ENCODE data around the gene TMEM269. TPM values are rescaled to one million over a fixed set of nuclear protein-coding genes. Genes with fewer than 3 reads are reported as not detected.

The TMEM269 gene
- polyA plus RNA-seq, 3 donors: 0.07 TPM; not detected in 2

GRCh38 chr1:42768172-42768571, 16.6 kb upstream of the TMEM269 start:
- WGBS (ENCODE audit: insufficient coverage): no CpG with 5 or more reads among the region's 2 CpGs
- Histone ChIP-seq H2AFZ (ENCODE audit: insufficient read depth, low read depth, low read length, poor library complexity, severe bottlenecking) (peak overlapping the region; percentile 94), H3K79me2 (ENCODE audit: insufficient read depth, low read length) (peaks cover 85% of the 10 kb centered on the region), H3K4me3 (replicated peaks in 1 of 3; ENCODE audit: low read depth in 2 of 3, low read length in 3 of 3) (peak overlapping the region in 1 of 3 experiments; percentile 87), H4K20me1 (ENCODE audit: insufficient read depth, low read length) (peaks cover 12% of the 10 kb centered on the region), H3K27me3 (ENCODE audit: control insufficient read depth in 2 of 2, insufficient read depth in 2 of 2, low read length in 2 of 2) (no peaks in the 10 kb centered on the region), H3K9me3 (replicated peaks in 1 of 2; ENCODE audit: control insufficient read depth in 1 of 2, insufficient read depth in 1 of 2, low read length in 2 of 2) (no peaks in the 10 kb centered on the region), H3K4me2 (replicated peaks; ENCODE audit: extremely low read depth, low read length, poor library complexity, severe bottlenecking) (peak overlapping the region; percentile 98), H3K9ac (ENCODE audit: insufficient read depth, low read length, poor library complexity, severe bottlenecking) (no peak overlapping the region), H3K4me1 (ENCODE audit: control insufficient read depth in 1 of 2, insufficient read depth in 2 of 2, low read length in 2 of 2) (peaks cover 24 to 39% of the 10 kb centered on the region in 2 donors), H3K27ac (ENCODE audit: low read depth in 1 of 2, low read length in 2 of 2) (no peak overlapping the region), H3K36me3 (replicated peaks in 1 of 2; ENCODE audit: control insufficient read depth in 1 of 2, insufficient read depth in 2 of 2, low read length in 2 of 2) (peaks cover 0 to 10% of the 10 kb centered on the region in 2 donors)
- no peak for TF ChIP-seq CTCF (IDR thresholded peaks at IDR 0.05)
- peaks cover 10 to 18% of the 10 kb centered on the region in 2 donors for H3K36me3 Mint-ChIP-seq
- no peaks in the 10 kb centered on the region for H3K9me3 Mint-ChIP-seq
- intact Hi-C loops (cut with micrococcal nuclease): loop anchor here (5.0 to 10.0 kb wide), 8 partner anchors 49 to 433 kb away; partner anchors contain the start of genes FOXJ3 (in 2 of the 2), ZNF691 (in 2 of the 2), CCDC30 (in 1 of the 2) and CFAP57 (in 1 of the 2)
- no peaks in the 10 kb centered on the region for H3K27me3 Mint-ChIP-seq (ENCODE audit: low read depth in 3 of 3)
- H3K27ac Mint-ChIP-seq: peak overlapping the region in 1 of 7 donors; percentile 92
- peaks cover 25% of the 10 kb centered on the region for H3K4me1 Mint-ChIP-seq
- H3K4me3 Mint-ChIP-seq: no peak overlapping the region
- DNase-seq: no peak

DNA sequence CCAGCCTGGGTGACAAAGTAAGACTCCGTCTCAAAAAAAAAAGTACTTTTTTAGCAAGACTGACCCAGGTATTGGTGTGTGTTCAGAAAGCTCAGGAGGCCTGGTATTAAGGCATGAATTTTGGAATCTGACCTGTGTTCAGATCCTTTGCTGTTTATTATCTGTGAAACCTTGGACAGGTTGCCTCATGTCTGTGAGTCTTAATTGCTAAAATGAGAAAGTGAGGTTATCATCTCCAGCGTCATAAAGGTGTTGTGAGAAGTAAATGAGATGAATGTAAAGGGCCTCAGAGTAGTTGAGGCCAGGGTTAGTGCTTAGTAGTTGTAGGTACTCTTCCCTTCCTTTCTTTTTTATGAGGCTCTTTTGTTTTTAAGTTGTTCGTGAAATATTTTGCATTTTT, 15.0 kb upstream of the TMEM269 start:
- no peaks in the 10 kb centered on the region for H3K27me3 Mint-ChIP-seq (ENCODE audit: low read depth in 3 of 3)
- no peak overlapping the region for H2AFZ ChIP-seq (ENCODE audit: insufficient read depth, low read depth, low read length, poor library complexity, severe bottlenecking)
- no peaks in the 10 kb centered on the region for H3K9me3 Mint-ChIP-seq
- H3K4me2 ChIP-seq (replicated peaks; ENCODE audit: extremely low read depth, low read length, poor library complexity, severe bottlenecking): no peak overlapping the region
- peaks cover 22 to 35% of the 10 kb centered on the region in 2 donors for H3K36me3 Mint-ChIP-seq
- peaks cover 5% of the 10 kb centered on the region for H4K20me1 ChIP-seq (ENCODE audit: insufficient read depth, low read length)
- H3K4me1 ChIP-seq (ENCODE audit: control insufficient read depth in 1 of 2, insufficient read depth in 2 of 2, low read length in 2 of 2): peaks cover 22 to 34% of the 10 kb centered on the region in 2 donors
- whole genome bisulfite sequencing (ENCODE audit: insufficient coverage): 100% methylated on average over 1 of the region's 3 CpGs
- H3K4me1 Mint-ChIP-seq: peaks cover 23% of the 10 kb centered on the region
- H3K4me3 ChIP-seq (replicated peaks in 1 of 3; ENCODE audit: low read depth in 2 of 3, low read length in 3 of 3): no peak overlapping the region
- H3K27ac Mint-ChIP-seq: no peak overlapping the region
- intact Hi-C loops (cut with micrococcal nuclease): loop anchor here (5.0 to 10.0 kb wide), 8 partner anchors 47 to 435 kb away; partner anchors contain the start of genes FOXJ3 (in 2 of the 2), ZNF691 (in 2 of the 2), CCDC30 (in 1 of the 2) and CFAP57 (in 1 of the 2)
- H3K4me3 Mint-ChIP-seq: no peak overlapping the region
- no peak overlapping the region for H3K9ac ChIP-seq (ENCODE audit: insufficient read depth, low read length, poor library complexity, severe bottlenecking)
- H3K27me3 ChIP-seq (ENCODE audit: control insufficient read depth in 2 of 2, insufficient read depth in 2 of 2, low read length in 2 of 2): no peaks in the 10 kb centered on the region
- H3K36me3 ChIP-seq (replicated peaks in 1 of 2; ENCODE audit: control insufficient read depth in 1 of 2, insufficient read depth in 2 of 2, low read length in 2 of 2): peaks cover 10 to 26% of the 10 kb centered on the region in 2 donors
- H3K27ac ChIP-seq (ENCODE audit: low read depth in 1 of 2, low read length in 2 of 2): no peak overlapping the region
- no peak for TF ChIP-seq CTCF (IDR thresholded peaks at IDR 0.05)
- DNase-seq: no peak
- H3K9me3 ChIP-seq (replicated peaks in 1 of 2; ENCODE audit: control insufficient read depth in 1 of 2, insufficient read depth in 1 of 2, low read length in 2 of 2): no peaks in the 10 kb centered on the region
- peaks cover 69% of the 10 kb centered on the region for H3K79me2 ChIP-seq (ENCODE audit: insufficient read depth, low read length)

Measured in CD14-positive monocyte (primary cell).